H1 (cell line): ENCODE data around the gene EGLN3.

ENCODE experiments used
- CTCF ChIP-seq, 3 experiments: IDR thresholded peaks; 1 replicate in 2 of 3; 2 replicates in 1 of 3; pipeline versions ENCODE4 v1.5.1 to v1.6.1; 2011; ENCODE audit warnings: low read length in 3 of 3, mild to moderate bottlenecking in 3 of 3, inconsistent platforms in 2 of 3, low read depth in 1 of 3, moderate library complexity in 1 of 3; ENCODE audit not compliant: insufficient read depth in 1 of 3; ENCODE audit errors: control extremely low read depth in 1 of 3
- POLR2A ChIP-seq, 2 experiments: IDR thresholded peaks; 1 replicate in 1 of 2; 2 replicates in 1 of 2; pipeline ENCODE4 v1.6.1; 2011; ENCODE audit warnings: low read depth in 2 of 2, low read length in 2 of 2, mild to moderate bottlenecking in 2 of 2; ENCODE audit errors: control extremely low read depth in 1 of 2
- POLR2AphosphoS5 ChIP-seq: IDR thresholded peaks from 2 replicates; pipeline ENCODE4 v1.6.1; 2011; ENCODE audit warnings: low read depth, low read length
- SIN3A ChIP-seq, 2 experiments: IDR thresholded peaks in 1 of 2; conservative IDR thresholded peaks in 1 of 2; 2 replicates each; pipeline ENCODE4 v1.6.1; 2011 to 2012; ENCODE audit warnings: low read length in 2 of 2, improper control_type of control experiment in 1 of 2, low read depth in 1 of 2, mild to moderate bottlenecking in 1 of 2

DNA sequence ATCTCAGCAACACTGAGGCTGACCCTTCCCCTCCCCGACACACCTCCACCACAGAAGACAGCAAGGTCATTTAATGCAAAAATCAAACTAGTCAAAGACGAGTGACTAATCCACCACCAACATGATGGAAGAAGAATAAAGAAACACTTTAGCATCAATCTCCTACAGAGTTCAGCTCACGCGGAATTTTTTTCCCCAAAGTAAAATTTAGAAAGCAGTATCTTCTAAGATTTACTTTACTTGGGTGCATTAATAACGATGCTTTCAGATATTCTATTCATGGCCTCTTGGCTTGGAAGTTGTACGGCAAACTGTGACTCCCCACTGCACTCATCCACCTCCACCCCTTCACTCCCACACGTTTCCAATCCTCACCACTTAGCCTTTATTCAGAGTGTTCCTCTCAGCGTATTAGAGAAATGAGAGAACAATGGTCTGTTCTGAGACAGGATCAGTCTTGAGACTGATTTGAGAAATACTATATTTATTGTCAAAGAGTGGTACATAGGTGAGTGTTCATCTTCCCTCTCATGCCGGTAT is 1.9 kb downstream of the EGLN3 start:
- TF ChIP-seq CTCF (IDR thresholded peaks at IDR 0.05; ENCODE audit: control extremely low read depth in 1 of 3, insufficient read depth in 1 of 3, low read depth in 1 of 3, low read length in 3 of 3) (no peak), POLR2A (IDR thresholded peaks at IDR 0.05; ENCODE audit: control extremely low read depth in 1 of 2, low read depth in 2 of 2, low read length in 2 of 2) (no peak), POLR2AphosphoS5 (no peak), SIN3A (conservative IDR thresholded peaks at IDR 0.05 in 1 of 2, IDR thresholded peaks at IDR 0.05 in 1 of 2; ENCODE audit: low read depth in 1 of 2, low read length in 2 of 2) (no peak)
